GM21528 (cell line): ENCODE measurements around the gene PSMD7.
"Not testable (repeated sequence)": the region's sequence is repeated elsewhere in the genome, so short reads cannot be mapped to it uniquely, and the experiment has no call there.

Source experiments
- ATAC-seq: cut with Tn5 transposase; IDR thresholded peaks from one replicate; pipeline ENCODE4 v1.9.1; 2021; ENCODE audit warnings: mild to moderate bottlenecking, moderate library complexity; ENCODE audit not compliant: unreplicated experiment, low FRiP score

PSMD7 gene

DNA sequence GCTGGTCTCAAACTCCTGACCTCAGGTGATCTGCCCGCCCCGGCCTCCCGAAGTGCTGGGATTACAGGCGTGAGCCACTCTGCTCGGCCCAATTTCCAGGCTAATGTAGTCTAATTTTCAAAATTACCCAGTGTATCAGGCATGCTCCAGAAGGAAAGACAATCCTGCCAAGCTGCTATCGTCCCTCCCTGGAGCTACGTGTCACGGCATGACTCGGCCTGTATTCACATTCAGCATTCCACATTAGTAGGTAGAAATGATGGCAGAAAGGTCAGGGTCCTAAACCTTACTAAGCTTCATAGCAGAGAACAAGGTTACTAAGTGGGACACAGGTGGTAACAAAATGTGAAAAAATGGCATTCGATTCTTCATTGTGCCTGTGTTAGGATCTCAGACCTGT lies 42.6 kb downstream of the PSMD7 start:
- ATAC-seq, result not testable (repeated sequence)

DNA sequence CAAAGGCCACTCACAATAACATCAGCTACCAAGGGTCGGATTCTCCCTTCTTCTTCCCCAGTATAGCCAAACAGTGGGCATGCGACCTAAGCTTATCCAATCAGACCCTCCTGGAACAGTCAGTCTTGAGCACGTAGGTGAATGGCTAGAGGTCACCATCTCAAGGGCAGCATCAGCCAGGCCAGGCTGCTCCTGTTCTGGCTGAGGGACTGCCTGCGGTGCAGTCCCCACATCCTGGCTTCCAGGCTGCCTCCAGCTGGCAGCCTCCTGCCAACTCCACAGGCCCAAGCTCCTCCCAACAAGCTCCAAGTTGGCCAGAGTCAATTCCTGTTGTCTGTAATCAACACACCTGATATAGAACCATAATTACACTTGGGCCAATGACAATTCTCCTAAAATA lies 56.4 kb downstream of the PSMD7 start:
- ATAC-seq, result not testable (repeated sequence)
